ENCODE measurements around the gene NECAP2.
"Not testable (repeated sequence)": the region's sequence is repeated elsewhere in the genome, so short reads cannot be mapped to it uniquely, and the experiment has no call there.

Gene NECAP2

DNA sequence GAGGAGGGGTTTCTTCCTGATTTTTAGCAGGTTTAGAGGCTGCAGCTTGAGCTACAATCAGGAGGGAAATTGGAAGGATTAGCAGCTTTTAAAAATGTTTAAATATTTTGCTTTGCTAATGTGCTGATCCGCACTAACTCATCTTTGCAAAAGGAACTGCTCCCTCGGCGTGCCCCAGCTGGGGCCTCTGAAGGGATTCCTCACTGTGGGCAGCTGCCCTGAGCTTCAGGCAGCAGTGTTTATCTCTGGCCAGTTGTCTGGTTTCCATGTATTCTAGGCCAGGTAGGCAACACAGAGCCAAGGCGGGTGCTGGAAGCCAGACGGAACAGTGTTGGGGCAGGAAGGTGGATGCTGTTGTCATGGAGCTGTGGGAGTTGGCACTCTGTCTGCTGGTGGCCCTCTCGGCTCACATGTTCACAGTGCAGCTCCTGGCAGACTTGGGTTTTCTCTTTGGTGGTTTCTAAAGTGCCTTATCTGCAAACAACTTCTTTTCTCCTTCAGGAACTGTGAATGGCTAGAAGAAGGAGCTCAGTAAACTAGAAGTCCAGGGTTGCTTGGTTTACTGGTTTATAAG is 18.9 kb downstream of the NECAP2 start:
- FAIRE-seq = no peak
- DNase-seq (ENCODE audit: insufficient read length, low spot score) = no peak
- no peak for TF ChIP-seq POLR2A (IDR thresholded peaks at IDR 0.05; ENCODE audit: low read depth, low read length)

DNA sequence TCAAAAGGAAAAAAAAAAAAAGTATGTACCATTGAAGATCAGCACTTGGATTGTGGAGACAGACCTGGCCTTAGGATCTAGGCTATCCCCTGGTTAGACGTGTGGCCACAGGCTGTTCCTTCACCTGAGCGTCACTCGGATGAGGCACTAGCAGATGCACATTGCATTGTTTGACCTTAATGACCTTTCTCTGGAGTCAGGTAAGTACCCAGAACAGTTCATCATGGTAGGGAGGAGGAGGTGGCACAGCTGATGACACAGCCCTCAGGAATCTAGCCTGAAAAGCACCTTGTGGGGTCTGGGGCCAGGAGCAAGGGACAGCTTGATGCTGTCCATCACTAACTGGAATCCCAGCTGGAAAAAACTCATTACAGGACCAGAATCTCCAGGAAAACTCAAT is 21.2 kb downstream of the NECAP2 start:
- FAIRE-seq = no peak

DNA sequence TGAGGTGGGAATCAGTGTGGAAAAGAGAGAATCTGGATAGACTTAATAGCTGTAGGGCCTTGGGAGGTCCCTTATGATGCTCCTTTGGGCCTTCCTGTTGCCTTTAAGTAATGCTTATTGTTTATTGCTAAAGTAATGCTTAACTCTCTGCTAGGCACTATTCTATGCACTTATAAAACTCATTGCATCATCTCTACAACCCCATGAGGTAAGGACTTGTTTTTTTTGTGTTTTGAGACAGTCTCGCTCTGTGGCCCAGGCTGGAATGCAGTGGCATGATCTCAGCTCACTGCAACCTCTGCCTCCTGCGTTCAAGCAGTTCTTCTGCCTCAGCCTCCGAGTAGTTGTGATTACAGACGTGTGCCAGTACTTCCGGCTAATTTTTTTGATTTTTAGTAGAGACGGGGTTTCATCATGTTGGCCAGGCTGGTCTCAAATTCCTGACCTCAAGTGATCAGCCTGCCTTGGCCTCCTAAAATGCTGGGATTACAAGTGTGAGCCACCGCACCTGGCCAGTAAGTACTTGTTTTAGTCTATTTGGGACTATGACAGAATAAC is 22.3 kb downstream of the NECAP2 start:
- no peak for DNase-seq (ENCODE audit: insufficient read length, low spot score)
- no peak for FAIRE-seq
- TF ChIP-seq POLR2A (IDR thresholded peaks at IDR 0.05; ENCODE audit: low read depth, low read length) = no peak

More for the DNA sequence above, 21.2 kb downstream of the NECAP2 start:
- DNase-seq (ENCODE audit: insufficient read length, low spot score) = no peak
- TF ChIP-seq POLR2A (IDR thresholded peaks at IDR 0.05; ENCODE audit: low read depth, low read length) = no peak

- DNase-seq (ENCODE audit: insufficient read length, low spot score) (no peak), FAIRE-seq (no peak)
These were observed 24.5 kb downstream of the NECAP2 start for GRCh38 chr1:16464917-16465625.

DNA sequence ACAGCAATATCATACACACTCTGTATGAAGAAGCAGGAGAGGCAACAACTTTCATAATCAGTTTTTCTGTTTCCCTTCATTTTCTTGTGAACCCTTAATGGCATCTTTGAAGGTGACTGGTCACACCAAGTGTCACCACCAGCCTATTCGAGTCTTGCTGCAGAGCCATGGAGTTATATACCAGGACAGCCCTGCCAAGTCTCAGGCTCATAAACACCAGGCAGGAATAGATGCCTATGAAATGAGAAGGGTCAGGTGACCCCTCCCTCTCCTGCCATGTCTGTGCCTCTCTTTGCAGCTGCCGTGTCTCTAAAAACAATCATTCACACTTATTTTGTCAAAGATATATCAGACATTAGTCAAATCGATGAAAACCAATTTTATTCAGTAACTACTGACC is 28.0 kb downstream of the NECAP2 start:
- FAIRE-seq (no peak), DNase-seq (ENCODE audit: insufficient read length, low spot score) (no peak)
- no peak for TF ChIP-seq POLR2A (IDR thresholded peaks at IDR 0.05; ENCODE audit: low read depth, low read length)

More at GRCh38 chr1:16464917-16465625, 24.5 kb downstream of the NECAP2 start:
- TF ChIP-seq POLR2A (IDR thresholded peaks at IDR 0.05; ENCODE audit: low read depth, low read length) = no peak

DNA sequence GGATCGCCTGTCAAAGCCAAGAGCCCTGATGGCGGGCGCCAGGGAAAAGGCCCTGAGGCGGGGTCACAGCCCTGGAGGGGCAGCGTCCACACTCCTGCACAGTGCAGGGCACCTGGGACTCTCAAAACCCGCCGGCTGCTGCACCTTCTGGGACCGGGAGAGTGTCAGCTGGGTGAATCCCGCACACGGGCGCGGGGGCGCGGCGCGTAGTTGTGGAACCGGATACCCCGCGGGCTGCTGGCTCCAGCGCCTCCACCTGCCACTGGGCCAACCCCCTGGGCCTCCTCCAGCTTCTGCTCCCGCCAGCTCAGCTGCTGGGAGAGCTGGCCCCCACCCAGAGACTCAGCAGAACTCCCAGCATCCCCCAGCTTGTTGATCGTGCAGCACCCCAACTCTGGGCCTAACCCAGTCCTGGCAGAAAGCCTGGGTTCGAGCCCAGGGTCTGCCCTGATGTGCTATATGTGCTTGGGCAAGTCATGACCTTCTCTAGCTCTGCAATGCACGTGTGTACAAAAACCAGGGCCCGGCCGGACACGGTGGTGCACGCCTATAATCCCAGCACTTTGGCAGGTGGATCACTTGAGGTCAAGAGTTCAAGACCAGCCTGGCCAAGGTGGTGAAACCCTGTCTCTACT is 33.8 kb downstream of the NECAP2 start:
- FAIRE-seq = no peak
- no peak for DNase-seq (ENCODE audit: insufficient read length, low spot score)
- no peak for TF ChIP-seq POLR2A (IDR thresholded peaks at IDR 0.05; ENCODE audit: low read depth, low read length)

GRCh38 chr1:16474891-16475290 is 34.4 kb downstream of the NECAP2 start:
- DNase-seq (ENCODE audit: insufficient read length, low spot score); FAIRE-seq: not testable (repeated sequence)

- DNase-seq (ENCODE audit: insufficient read length, low spot score); FAIRE-seq: not testable (repeated sequence)
These were observed 35.5 kb downstream of the NECAP2 start for GRCh38 chr1:16475771-16476770.

DNA sequence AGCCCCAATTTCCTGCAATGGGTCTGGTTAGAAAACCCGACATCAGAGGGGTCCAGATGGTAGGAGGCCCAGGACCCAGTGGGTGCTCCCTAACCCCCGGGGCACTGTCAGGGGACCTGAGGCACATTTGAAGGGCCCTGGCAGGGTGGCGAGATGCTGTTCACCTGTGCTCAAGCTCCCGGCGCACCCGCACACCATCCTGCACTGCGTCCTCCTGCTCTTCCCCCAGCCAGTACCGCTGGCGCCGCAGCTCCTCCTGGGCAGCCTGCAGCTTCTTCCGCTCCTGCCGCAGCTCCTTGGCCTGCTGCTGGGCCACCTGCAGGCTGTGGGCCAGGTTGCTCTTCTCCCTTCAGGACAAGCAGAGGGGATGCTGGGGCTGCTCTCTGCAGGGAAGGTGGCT is 37.6 kb downstream of the NECAP2 start:
- TF ChIP-seq POLR2A (IDR thresholded peaks at IDR 0.05; ENCODE audit: low read depth, low read length) = no peak
- FAIRE-seq = no peak

GRCh38 chr1:16483146-16483545 is 42.6 kb downstream of the NECAP2 start:
- not testable (repeated sequence) for DNase-seq (ENCODE audit: insufficient read length, low spot score); FAIRE-seq

More for the DNA sequence above, 37.6 kb downstream of the NECAP2 start:
- DNase-seq (ENCODE audit: insufficient read length, low spot score) = no peak

DNA sequence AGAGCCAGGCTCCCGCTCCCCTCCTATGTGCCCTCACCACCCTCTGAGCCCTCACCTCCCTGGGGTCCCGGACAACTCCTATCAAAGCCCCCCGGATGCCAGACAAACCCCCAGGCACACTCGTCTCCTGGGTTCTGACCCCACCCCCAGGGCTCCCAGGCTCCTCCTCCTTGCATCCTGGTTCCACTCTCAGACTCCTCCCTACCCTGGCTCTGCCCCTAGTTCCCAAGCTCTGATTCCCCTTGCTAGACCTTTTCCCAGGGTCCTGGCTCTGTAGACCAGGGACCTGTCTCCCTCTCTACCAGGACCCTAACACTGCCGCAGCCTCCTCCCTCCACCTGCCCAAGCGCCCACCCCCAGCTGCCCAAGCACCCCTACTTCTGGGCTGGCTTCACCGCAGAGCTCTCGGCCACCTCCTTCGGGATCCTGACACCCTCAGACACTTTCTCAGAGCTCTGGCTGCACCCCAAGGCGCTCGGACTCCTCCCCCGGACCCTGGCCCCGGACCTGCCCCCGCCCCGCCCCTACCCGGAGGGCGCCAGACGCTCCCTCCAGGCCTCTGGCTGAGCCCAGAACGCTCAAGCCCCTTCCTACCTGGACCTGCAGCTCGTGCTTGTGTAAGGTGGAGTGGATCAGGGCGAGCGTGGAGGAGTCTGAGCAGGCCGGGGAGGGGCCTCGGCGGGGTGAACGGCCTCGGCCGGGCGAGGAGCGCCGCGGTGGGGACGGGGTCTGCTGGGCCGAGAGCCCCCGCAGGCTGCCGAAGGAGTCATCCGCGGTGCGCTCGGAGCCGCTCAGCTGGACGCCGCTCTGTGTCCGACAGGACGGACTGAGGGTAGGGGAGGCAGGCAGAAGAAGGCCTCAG is 43.3 kb downstream of the NECAP2 start:
- not testable (repeated sequence) for FAIRE-seq; DNase-seq (ENCODE audit: insufficient read length, low spot score)

DNA sequence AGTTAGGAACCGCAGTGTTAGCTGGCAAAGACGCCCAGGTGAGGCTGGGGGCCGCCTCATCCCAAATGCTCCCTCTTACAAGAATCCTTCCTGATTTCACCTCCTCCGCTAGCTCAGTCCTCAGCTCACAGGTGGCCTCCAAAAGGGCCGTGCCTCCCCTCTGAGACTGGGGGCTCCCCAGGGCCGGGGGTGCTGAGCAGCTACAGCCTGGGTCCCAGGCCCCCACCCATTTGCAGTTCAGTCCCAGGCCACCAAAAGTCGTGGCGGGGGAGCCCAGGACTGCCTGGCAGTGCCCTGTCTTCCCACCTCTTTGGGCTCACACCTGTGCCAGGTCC is 43.9 kb downstream of the NECAP2 start:
- DNase-seq (ENCODE audit: insufficient read length, low spot score) = no peak
- TF ChIP-seq POLR2A (IDR thresholded peaks at IDR 0.05; ENCODE audit: low read depth, low read length) = no peak
- no peak for FAIRE-seq

GRCh38 chr1:16484931-16485330 is 44.4 kb downstream of the NECAP2 start:
- TF ChIP-seq POLR2A (IDR thresholded peaks at IDR 0.05; ENCODE audit: low read depth, low read length) = no peak
- DNase-seq (ENCODE audit: insufficient read length, low spot score) (no peak), FAIRE-seq (no peak)

DNA sequence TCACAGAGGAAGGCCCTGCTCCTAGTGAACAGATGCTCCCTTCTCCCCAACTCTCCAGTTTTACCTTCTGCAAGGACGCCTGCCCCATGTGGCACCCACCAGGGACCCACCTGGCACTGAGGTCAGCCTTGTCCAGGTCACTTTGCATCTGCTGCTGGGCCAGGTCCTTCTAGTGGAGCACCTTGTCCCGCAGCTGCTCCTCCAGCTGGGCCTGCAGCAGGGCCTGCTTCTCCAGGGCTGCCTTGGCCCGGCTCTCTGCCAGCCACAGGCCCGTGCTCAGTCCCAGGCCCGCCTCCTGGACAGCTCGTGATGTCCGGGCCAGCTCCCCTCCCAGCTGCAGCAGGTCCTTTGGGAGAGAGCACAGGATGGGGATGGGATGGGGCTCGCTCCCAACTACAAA is 45.8 kb downstream of the NECAP2 start:
- not testable (repeated sequence) for FAIRE-seq; DNase-seq (ENCODE audit: insufficient read length, low spot score)

- FAIRE-seq; DNase-seq (ENCODE audit: insufficient read length, low spot score): not testable (repeated sequence)
These were observed 46.5 kb downstream of the NECAP2 start for GRCh38 chr1:16487011-16487410.

GRCh38 chr1:16489195-16489880 is 48.8 kb downstream of the NECAP2 start:
- FAIRE-seq; DNase-seq (ENCODE audit: insufficient read length, low spot score): not testable (repeated sequence)

Measured in H54 (cell line).